HG03066 (cell line): ENCODE measurements around the gene PRSS57.

Source experiments
- ATAC-seq: cut with Tn5 transposase; IDR thresholded peaks from one replicate; pipeline ENCODE4 v1.9.1; 2021; ENCODE audit warnings: low read depth; ENCODE audit not compliant: unreplicated experiment

The PRSS57 gene

DNA sequence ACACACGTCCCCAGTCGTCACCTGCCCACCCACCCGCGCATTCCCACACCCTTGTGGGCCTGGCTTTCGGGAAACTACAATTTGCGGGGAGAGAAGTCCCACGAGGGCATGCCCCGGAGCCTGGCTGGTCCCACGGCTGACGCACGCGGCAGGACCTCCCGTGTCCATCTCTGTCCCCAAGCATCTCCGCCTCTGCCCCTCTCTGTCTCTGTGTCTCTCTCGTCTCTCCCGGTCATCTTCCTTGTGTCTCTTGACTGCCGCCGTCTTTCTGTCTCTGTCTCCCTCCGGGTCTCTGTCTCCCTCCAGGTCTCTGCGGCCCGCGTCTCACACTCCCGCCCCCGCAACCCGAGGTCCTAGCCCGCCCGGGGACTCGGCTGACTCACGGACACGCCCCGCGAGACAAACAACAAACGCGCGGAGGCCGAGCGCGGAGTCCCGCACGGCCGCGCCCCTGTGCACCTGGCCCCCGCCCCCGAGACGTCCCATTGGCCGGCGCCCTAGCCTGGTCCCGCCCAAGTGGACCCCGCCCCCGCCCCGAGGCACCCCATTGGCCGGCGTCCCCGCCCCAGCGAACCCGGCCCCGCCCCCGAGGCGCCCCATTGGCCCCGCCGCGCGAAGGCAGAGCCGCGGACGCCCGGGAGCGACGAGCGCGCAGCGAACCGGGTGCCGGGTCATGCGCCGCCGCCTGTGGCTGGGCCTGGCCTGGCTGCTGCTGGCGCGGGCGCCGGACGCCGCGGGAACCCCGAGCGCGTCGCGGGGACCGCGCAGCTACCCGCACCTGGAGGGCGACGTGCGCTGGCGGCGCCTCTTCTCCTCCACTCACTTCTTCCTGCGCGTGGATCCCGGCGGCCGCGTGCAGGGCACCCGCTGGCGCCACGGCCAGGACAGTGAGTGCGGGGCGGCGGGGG, 55.7 kb downstream of the PRSS57 start, which contains the start of gene FGF22:
FGF22 (plus strand) TSS at position 627 of the 908 bp plus-strand sequence; CDS start at position 674, 47 bp downstream.
- ATAC-seq = no peak

- ATAC-seq = no peak
Measured at GRCh38 chr19:638906-639252, 56.4 kb downstream of the PRSS57 start.
